T-cell (primary cell): ENCODE measurements around the gene ETS2. TPM values are rescaled to one million over a fixed set of nuclear protein-coding genes. Genes with fewer than 3 reads are reported as not detected.

Experiments used
- ATAC-seq, 4 experiments: fragments of 200-7000 bp in 3 of 4; fragments of 150-1000 bp in 1 of 4; cut with Tn5 transposase; replicated peaks in 1 of 4; 1 replicate in 3 of 4; 2 replicates in 1 of 4; pipeline ENCODE4 v1.10.0; 2021; ENCODE audit warnings: moderate library complexity in 3 of 4, mild to moderate bottlenecking in 2 of 4, moderate number of reproducible peaks in 1 of 4
- CTCF ChIA-PET, 2 donors: fragments of 300-600 bp; sonication (Branson Sonifier 250); formaldehyde crosslinking; loops; one replicate each; lab custom pipeline; 2022; ENCODE audit warnings: antibody characterized with exemption in 2 of 2; lab: Charles Lee
- POLR2A ChIA-PET, 2 donors: fragments of 300-600 bp; sonication (Branson Sonifier 250); formaldehyde crosslinking; loops; one replicate each; lab custom pipeline; 2022; ENCODE audit warnings: antibody characterized with exemption in 2 of 2; lab: Charles Lee
- DNase-seq, 35 experiments: peaks; one replicate each; pipeline versions ENCODE4 v3.0.0 to v3.0.0-alpha.2; 2013 to 2023
- H3K27ac ChIP-seq: one replicate; pipeline ENCODE4 v1.5.1; 2013; ENCODE audit warnings: low read length
- H3K27me3 ChIP-seq, 2 experiments: replicated peaks in 1 of 2; 1 replicate in 1 of 2; 2 replicates in 1 of 2; pipeline versions ENCODE4 v1.6.1 to v1.7.0; 2013; ENCODE audit warnings: low read length in 1 of 2, mixed read lengths in 1 of 2; ENCODE audit not compliant: control insufficient read depth in 2 of 2, insufficient read depth in 2 of 2; ENCODE audit errors: extremely low read depth in 1 of 2
- H3K36me3 ChIP-seq, 2 donors: 1 replicate in 1 of 2; 2 replicates in 1 of 2; pipeline versions ENCODE4 v1.6.1 to v1.7.0; 2013; ENCODE audit warnings: low read length in 1 of 2; ENCODE audit not compliant: control insufficient read depth in 2 of 2, insufficient read depth in 1 of 2; ENCODE audit errors: extremely low read depth in 1 of 2
- H3K4me1 ChIP-seq, 2 experiments: 1 replicate in 1 of 2; 2 replicates in 1 of 2; pipeline versions ENCODE4 v1.6.1 to v1.7.0; 2013; ENCODE audit warnings: low read length in 2 of 2, mixed read lengths in 1 of 2; ENCODE audit not compliant: insufficient read depth in 2 of 2, control insufficient read depth in 1 of 2; ENCODE audit errors: extremely low read depth in 1 of 2
- H3K4me3 ChIP-seq, 2 donors: 1 replicate in 1 of 2; 2 replicates in 1 of 2; pipeline versions ENCODE4 v1.5.1 to v1.7.0; 2013; ENCODE audit warnings: mild to moderate bottlenecking in 2 of 2, low read length in 1 of 2, moderate library complexity in 1 of 2; ENCODE audit not compliant: control insufficient read depth in 1 of 2; ENCODE audit errors: extremely low read depth in 1 of 2
- H3K9me3 ChIP-seq: 2 replicates; pipeline ENCODE4 v1.7.0; 2013
- H3K27ac Mint-ChIP-seq, 2 donors: one replicate each; pipeline ENCODE4 v1.8.0; 2020 to 2021; ENCODE audit warnings: mild to moderate bottlenecking in 2 of 2, mixed read lengths in 2 of 2
- H3K27me3 Mint-ChIP-seq, 2 donors: one replicate each; pipeline ENCODE4 v1.8.0; 2021 to 2022; ENCODE audit warnings: mixed read lengths in 2 of 2
- H3K36me3 Mint-ChIP-seq: one replicate; pipeline ENCODE4 v1.8.0; 2021; ENCODE audit warnings: mixed read lengths
- H3K4me1 Mint-ChIP-seq, 3 donors: one replicate each; pipeline ENCODE4 v1.8.0; 2020 to 2022; ENCODE audit warnings: mixed read lengths in 3 of 3, mild to moderate bottlenecking in 1 of 3
- H3K4me3 Mint-ChIP-seq, 3 donors: one replicate each; pipeline ENCODE4 v1.8.0; 2020 to 2022; ENCODE audit warnings: mild to moderate bottlenecking in 3 of 3, mixed read lengths in 3 of 3, moderate library complexity in 3 of 3
- H3K9me3 Mint-ChIP-seq, 3 donors: one replicate each; pipeline ENCODE4 v1.8.0; 2020 to 2022; ENCODE audit warnings: mixed read lengths in 3 of 3
- WGBS: methylation state at CpG from one replicate; pipeline ENCODE4 v1.1.5; 2013; ENCODE audit warnings: missing lambda C conversion rate; ENCODE audit not compliant: insufficient coverage; 5-methylcytosine and 5-hydroxymethylcytosine counted together
- total RNA-seq, 35 experiments: library from RNA in 6 of 35; stranded (reverse) in 6 of 35; fragments of 120-200 nt in 1 of 35; gene quantifications; one replicate each; pipeline versions ENCODE4 v1.2.1 to v1.2.4 and lab custom pipeline; 2013 to 2026

The ETS2 gene
- total RNA-seq, 5 donors from 2014 or later (not counting 1 experiment from before 2014, with no cell fraction given) = 12.3 to 17.3 (median 16.5) TPM

DNA sequence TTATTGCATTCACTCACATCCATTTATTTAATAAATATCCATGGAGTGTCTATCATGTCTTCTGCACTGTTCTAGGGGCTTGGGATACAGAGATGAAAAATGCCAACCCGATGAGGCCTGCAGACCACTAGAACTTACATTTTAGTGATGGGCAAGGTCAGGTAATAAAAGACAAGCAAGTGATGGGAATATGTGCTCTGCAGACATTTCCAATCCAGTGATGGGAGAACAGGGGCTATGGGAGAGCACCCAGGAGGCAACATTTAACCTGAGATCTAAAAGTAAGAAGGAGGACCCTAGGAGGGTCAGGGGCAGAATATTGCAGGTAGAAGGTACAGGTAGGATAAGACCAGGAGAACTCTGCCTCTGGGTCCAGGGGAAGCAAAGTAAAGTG, 53.1 kb downstream of the ETS2 start:
- ATAC-seq = no peak
- Mint-ChIP-seq H3K4me3 (no peak overlapping the region), H3K36me3 (no peaks in the 10 kb centered on the region), H3K27me3 (peaks cover 8 to 16% of the 10 kb centered on the region in 2 donors), H3K4me1 (peaks cover 0 to 3% (median 2%) of the 10 kb centered on the region in 3 donors), H3K9me3 (no peaks in the 10 kb centered on the region), H3K27ac (no peak overlapping the region)
- no peak overlapping the region for H3K27ac ChIP-seq
- H3K27me3 ChIP-seq = peaks cover 0 to 17% of the 10 kb centered on the region in 2 experiments
- WGBS = 86% methylated on average over 1 of the region's 1 CpG
- CTCF ChIA-PET = no interaction called here
- POLR2A ChIA-PET = no interaction called here
- no peak overlapping the region for H3K4me3 ChIP-seq
- no peaks in the 10 kb centered on the region for H3K9me3 ChIP-seq
- H3K4me1 ChIP-seq = peaks cover 0 to 7% of the 10 kb centered on the region in 2 experiments
- no peaks in the 10 kb centered on the region for H3K36me3 ChIP-seq
- DNase-seq = no peak

DNA sequence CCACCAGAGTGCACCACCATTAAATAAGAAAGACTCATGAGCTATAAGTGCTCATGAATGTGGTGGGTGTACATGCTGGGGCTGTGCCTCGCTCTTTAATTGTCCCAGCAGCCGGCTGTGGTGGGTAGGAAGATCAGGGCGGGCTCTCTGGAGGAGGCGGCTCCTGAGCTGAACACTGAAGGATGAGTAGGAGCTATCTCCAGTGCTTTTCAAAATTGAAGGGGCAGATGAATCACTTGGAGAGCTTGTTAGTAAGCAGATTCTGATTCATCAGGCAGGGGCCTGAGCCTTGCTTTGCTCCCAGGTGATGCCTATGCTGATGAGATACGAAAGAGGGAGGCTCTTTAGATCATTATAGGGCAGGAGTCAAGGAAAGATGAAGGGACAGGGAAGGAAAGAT, 54.1 kb downstream of the ETS2 start:
- Mint-ChIP-seq H3K9me3 (no peaks in the 10 kb centered on the region), H3K27me3 (peaks cover 12 to 18% of the 10 kb centered on the region in 2 donors), H3K4me3 (no peak overlapping the region), H3K27ac (no peak overlapping the region), H3K4me1 (peaks cover 0 to 3% (median 2%) of the 10 kb centered on the region in 3 donors), H3K36me3 (no peaks in the 10 kb centered on the region)
- CTCF ChIA-PET = no interaction called here
- Histone ChIP-seq H3K36me3 (no peaks in the 10 kb centered on the region), H3K4me1 (peaks cover 0 to 7% of the 10 kb centered on the region in 2 experiments), H3K27me3 (peaks cover 0 to 19% of the 10 kb centered on the region in 2 experiments), H3K27ac (no peak overlapping the region), H3K9me3 (no peaks in the 10 kb centered on the region), H3K4me3 (no peak overlapping the region)
- DNase-seq (no peak), ATAC-seq (no peak)
- POLR2A ChIA-PET = no interaction called here
- WGBS = 82% methylated on average over 5 of the region's 5 CpGs

GRCh38 chr21:38861056-38861455, 55.3 kb downstream of the ETS2 start:
- Mint-ChIP-seq H3K27me3 (peaks cover 12 to 29% of the 10 kb centered on the region in 2 donors), H3K4me1 (peaks cover 0 to 3% (median 2%) of the 10 kb centered on the region in 3 donors), H3K4me3 (no peak overlapping the region), H3K9me3 (no peaks in the 10 kb centered on the region), H3K36me3 (no peaks in the 10 kb centered on the region), H3K27ac (no peak overlapping the region)
- Histone ChIP-seq H3K4me1 (peaks cover 0 to 7% of the 10 kb centered on the region in 2 experiments), H3K9me3 (no peaks in the 10 kb centered on the region), H3K36me3 (no peaks in the 10 kb centered on the region), H3K4me3 (no peak overlapping the region), H3K27me3 (peaks cover 0 to 19% of the 10 kb centered on the region in 2 experiments), H3K27ac (no peak overlapping the region)
- no peak for DNase-seq
- CTCF ChIA-PET = no interaction called here
- POLR2A ChIA-PET = no interaction called here
- ATAC-seq = no peak
- WGBS = 100% methylated on average over 1 of the region's 6 CpGs

DNA sequence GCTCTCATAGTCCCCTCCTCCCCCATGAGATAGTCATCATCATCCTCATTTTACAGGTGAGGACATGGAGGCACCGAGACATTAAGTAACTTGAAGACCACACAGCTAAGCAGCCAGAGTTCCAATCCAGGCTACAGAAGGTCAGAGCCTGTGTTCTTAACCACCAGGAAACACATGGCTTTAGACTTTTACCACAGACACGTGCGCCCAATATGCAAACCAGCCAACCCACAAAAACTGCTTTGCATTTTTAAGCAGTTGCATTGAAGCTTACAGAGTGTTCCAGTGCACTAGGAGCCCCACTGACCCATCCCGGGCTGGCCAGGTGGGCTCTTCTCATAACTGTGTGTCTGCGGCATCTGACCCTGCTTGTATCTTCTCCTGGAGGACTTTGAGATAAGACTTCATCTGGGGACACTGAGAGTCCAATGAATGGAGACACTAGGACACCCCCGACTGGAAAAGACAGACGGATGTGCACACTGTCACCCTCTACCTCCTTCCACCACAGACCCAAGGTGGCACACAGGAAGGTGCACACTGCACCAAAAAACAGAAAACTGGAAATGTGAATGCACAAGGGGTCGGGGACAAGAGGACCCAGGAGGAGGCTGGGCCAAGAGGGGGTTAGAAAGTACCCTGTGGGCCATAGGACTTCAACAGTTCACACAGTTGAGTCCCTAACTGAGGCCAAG, 56.4 kb downstream of the ETS2 start:
- ATAC-seq (no peak), DNase-seq (no peak)
- H3K4me1 Mint-ChIP-seq = peaks cover 0 to 3% (median 2%) of the 10 kb centered on the region in 3 donors
- H3K4me3 Mint-ChIP-seq = no peak overlapping the region
- H3K27ac Mint-ChIP-seq = no peak overlapping the region
- no peaks in the 10 kb centered on the region for H3K9me3 Mint-ChIP-seq
- ChIA-PET CTCF (no interaction called here), POLR2A (no interaction called here)
- Histone ChIP-seq H3K36me3 (no peaks in the 10 kb centered on the region), H3K27ac (no peak overlapping the region), H3K4me1 (peaks cover 0 to 7% of the 10 kb centered on the region in 2 experiments), H3K27me3 (peaks cover 0 to 19% of the 10 kb centered on the region in 2 experiments), H3K4me3 (no peak overlapping the region), H3K9me3 (no peaks in the 10 kb centered on the region)
- no peaks in the 10 kb centered on the region for H3K36me3 Mint-ChIP-seq
- 2% methylated on average over 6 of the region's 8 CpGs for WGBS
- H3K27me3 Mint-ChIP-seq = peaks cover 12 to 35% of the 10 kb centered on the region in 2 donors

- no peaks in the 10 kb centered on the region for H3K36me3 Mint-ChIP-seq
- peaks cover 0 to 19% of the 10 kb centered on the region in 2 experiments for H3K27me3 ChIP-seq
- ChIA-PET CTCF (no interaction called here), POLR2A (no interaction called here)
- no peak overlapping the region for H3K27ac Mint-ChIP-seq
- WGBS = 67% methylated on average over 1 of the region's 2 CpGs
- H3K36me3 ChIP-seq = no peaks in the 10 kb centered on the region
- H3K27ac ChIP-seq = no peak overlapping the region
- H3K9me3 ChIP-seq = no peaks in the 10 kb centered on the region
- peaks cover 0 to 3% (median 2%) of the 10 kb centered on the region in 3 donors for H3K4me1 Mint-ChIP-seq
- H3K4me3 Mint-ChIP-seq = no peak overlapping the region
- no peak overlapping the region for H3K4me3 ChIP-seq
- DNase-seq (no peak), ATAC-seq (no peak)
- H3K4me1 ChIP-seq = peaks cover 0 to 7% of the 10 kb centered on the region in 2 experiments
- no peaks in the 10 kb centered on the region for H3K9me3 Mint-ChIP-seq
- peaks cover 12 to 35% of the 10 kb centered on the region in 2 donors for H3K27me3 Mint-ChIP-seq
Observed at GRCh38 chr21:38863291-38863690, 57.6 kb downstream of the ETS2 start.

- no peaks in the 10 kb centered on the region for H3K36me3 ChIP-seq
- peaks cover 12 to 35% of the 10 kb centered on the region in 2 donors for H3K27me3 Mint-ChIP-seq
- no peak overlapping the region for H3K4me3 Mint-ChIP-seq
- H3K36me3 Mint-ChIP-seq = no peaks in the 10 kb centered on the region
- ChIA-PET POLR2A (interaction anchor here in 1 of 2 donors (0.6 kb wide), 1 partner anchor 24 kb away, joined by 4 read pairs; no protein-coding TSS in a partner anchor), CTCF (no interaction called here)
- H3K9me3 Mint-ChIP-seq = no peaks in the 10 kb centered on the region
- H3K27ac ChIP-seq = no peak overlapping the region
- no peak for ATAC-seq
- H3K4me1 Mint-ChIP-seq = peaks cover 0 to 3% (median 2%) of the 10 kb centered on the region in 3 donors
- H3K27ac Mint-ChIP-seq = no peak overlapping the region
- H3K4me3 ChIP-seq = no peak overlapping the region
- WGBS = 90% methylated on average over 7 of the region's 8 CpGs
- no peak for DNase-seq
- H3K27me3 ChIP-seq = peaks cover 0 to 19% of the 10 kb centered on the region in 2 experiments
- H3K4me1 ChIP-seq = peaks cover 0 to 7% of the 10 kb centered on the region in 2 experiments
- no peaks in the 10 kb centered on the region for H3K9me3 ChIP-seq
Observed at GRCh38 chr21:38863843-38864363, 58.2 kb downstream of the ETS2 start.
